Measurements from ENCODE around the gene TSPAN5. TPM values are rescaled to one million over a fixed set of nuclear protein-coding genes. Genes with fewer than 3 reads are reported as not detected.

Gene TSPAN5
- polyA plus RNA-seq, 1 donor (not counting 4 experiments of a cell fraction or from before 2014, with no cell fraction given) = 45.5 TPM

DNA sequence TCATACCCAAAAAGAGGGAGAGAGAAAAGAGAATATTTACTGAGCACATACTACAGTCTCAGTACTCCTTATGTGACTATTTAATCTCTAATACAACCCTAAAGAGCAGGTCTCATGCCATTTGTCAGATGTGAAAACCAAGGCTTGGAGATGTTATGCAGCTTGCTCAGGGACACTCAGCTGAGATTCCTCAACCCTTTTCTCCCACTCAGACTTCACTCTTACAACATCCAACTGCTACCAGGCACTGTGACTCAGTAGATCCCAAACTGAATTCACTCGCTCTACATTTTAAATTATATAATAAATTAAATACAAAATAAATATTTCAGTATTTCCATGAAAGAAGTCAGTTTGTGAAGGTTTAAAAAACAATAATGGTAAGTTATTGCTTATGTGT lies 53.7 kb downstream of the TSPAN5 start:
- Histone ChIP-seq H2AFZ (ENCODE audit: control insufficient read depth, low read length) (no peak overlapping the region), H3K9me1 (ENCODE audit: control insufficient read depth, extremely low read depth, insufficient read depth, low read length) (no peaks in the 10 kb centered on the region), H4K20me1 (ENCODE audit: control insufficient read depth, extremely low read depth, insufficient read depth, low read length) (no peaks in the 10 kb centered on the region), H3K79me2 (ENCODE audit: control insufficient read depth, insufficient read depth, low read length) (peaks cover 69% of the 10 kb centered on the region), H3K36me3 (ENCODE audit: control insufficient read depth in 2 of 2, extremely low read depth in 1 of 2, insufficient read depth in 2 of 2, low read length in 2 of 2) (peaks cover 0 to 1% of the 10 kb centered on the region in 2 experiments), H3K9me3 (ENCODE audit: control insufficient read depth, low read depth, low read length) (peaks cover 2% of the 10 kb centered on the region), H3K27me3 (ENCODE audit: control insufficient read depth, extremely low read depth, insufficient read depth, low read length) (no peaks in the 10 kb centered on the region), H3K27ac (ENCODE audit: control insufficient read depth, insufficient read depth, low read length) (no peak overlapping the region), H3K9ac (ENCODE audit: control insufficient read depth, extremely low read depth, insufficient read depth, low read length) (no peak overlapping the region), H3K4me2 (ENCODE audit: control insufficient read depth, extremely low read depth, insufficient read depth, low read depth, low read length) (no peak overlapping the region), H3K4me3 (ENCODE audit: control insufficient read depth in 2 of 3, extremely low read depth in 1 of 3, insufficient read depth in 2 of 3, low read depth in 1 of 3, low read length in 3 of 3) (no peak overlapping the region), H3K4me1 (ENCODE audit: control insufficient read depth, extremely low read depth, insufficient read depth, low read length) (peaks cover 11% of the 10 kb centered on the region)
- DNase-seq (ENCODE audit: low read depth, low spot score) = no peak
- dilution Hi-C loops (cut with MboI; ENCODE audit: extremely low pct_ligation_motif_present, low sequenced_read_pairs) = no loop called here
- no peak for FAIRE-seq
- TF ChIP-seq CTCF (optimal IDR thresholded peaks at IDR 0.05 in 1 of 3, IDR thresholded peaks at IDR 0.05 in 1 of 3, conservative IDR thresholded peaks at IDR 0.05 in 1 of 3; ENCODE audit: extremely low read depth in 1 of 3, insufficient read depth in 2 of 3, low read length in 3 of 3) (no peak), EZH2 (IDR thresholded peaks at IDR 0.05; ENCODE audit: low read length) (no peak)

GRCh38 chr4:98603683-98604521 lies 54.5 kb downstream of the TSPAN5 start:
- no peak overlapping the region for H3K9ac ChIP-seq (ENCODE audit: control insufficient read depth, extremely low read depth, insufficient read depth, low read length)
- peak overlapping the region; percentile 7 for H3K27ac ChIP-seq (ENCODE audit: control insufficient read depth, insufficient read depth, low read length)
- H3K4me2 ChIP-seq (ENCODE audit: control insufficient read depth, extremely low read depth, insufficient read depth, low read depth, low read length) = no peak overlapping the region
- peaks cover 11% of the 10 kb centered on the region for H3K4me1 ChIP-seq (ENCODE audit: control insufficient read depth, extremely low read depth, insufficient read depth, low read length)
- no peaks in the 10 kb centered on the region for H3K36me3 ChIP-seq (ENCODE audit: control insufficient read depth in 2 of 2, extremely low read depth in 1 of 2, insufficient read depth in 2 of 2, low read length in 2 of 2)
- no peak for TF ChIP-seq EZH2 (IDR thresholded peaks at IDR 0.05; ENCODE audit: low read length)
- TF ChIP-seq CTCF (optimal IDR thresholded peaks at IDR 0.05 in 1 of 3, IDR thresholded peaks at IDR 0.05 in 1 of 3, conservative IDR thresholded peaks at IDR 0.05 in 1 of 3; ENCODE audit: extremely low read depth in 1 of 3, insufficient read depth in 2 of 3, low read length in 3 of 3) = no peak
- H4K20me1 ChIP-seq (ENCODE audit: control insufficient read depth, extremely low read depth, insufficient read depth, low read length) = no peaks in the 10 kb centered on the region
- no peaks in the 10 kb centered on the region for H3K27me3 ChIP-seq (ENCODE audit: control insufficient read depth, extremely low read depth, insufficient read depth, low read length)
- no peak overlapping the region for H3K4me3 ChIP-seq (ENCODE audit: control insufficient read depth in 2 of 3, extremely low read depth in 1 of 3, insufficient read depth in 2 of 3, low read depth in 1 of 3, low read length in 3 of 3)
- peaks cover 2% of the 10 kb centered on the region for H3K9me3 ChIP-seq (ENCODE audit: control insufficient read depth, low read depth, low read length)
- H3K9me1 ChIP-seq (ENCODE audit: control insufficient read depth, extremely low read depth, insufficient read depth, low read length) = no peaks in the 10 kb centered on the region
- peak; percentile 23 for FAIRE-seq
- dilution Hi-C loops (cut with MboI; ENCODE audit: extremely low pct_ligation_motif_present, low sequenced_read_pairs) = no loop called here
- no peak for DNase-seq (ENCODE audit: low read depth, low spot score)
- no peak overlapping the region for H2AFZ ChIP-seq (ENCODE audit: control insufficient read depth, low read length)
- H3K79me2 ChIP-seq (ENCODE audit: control insufficient read depth, insufficient read depth, low read length) = peaks cover 63% of the 10 kb centered on the region
